ENCODE data around the gene ARRB1.

DNA sequence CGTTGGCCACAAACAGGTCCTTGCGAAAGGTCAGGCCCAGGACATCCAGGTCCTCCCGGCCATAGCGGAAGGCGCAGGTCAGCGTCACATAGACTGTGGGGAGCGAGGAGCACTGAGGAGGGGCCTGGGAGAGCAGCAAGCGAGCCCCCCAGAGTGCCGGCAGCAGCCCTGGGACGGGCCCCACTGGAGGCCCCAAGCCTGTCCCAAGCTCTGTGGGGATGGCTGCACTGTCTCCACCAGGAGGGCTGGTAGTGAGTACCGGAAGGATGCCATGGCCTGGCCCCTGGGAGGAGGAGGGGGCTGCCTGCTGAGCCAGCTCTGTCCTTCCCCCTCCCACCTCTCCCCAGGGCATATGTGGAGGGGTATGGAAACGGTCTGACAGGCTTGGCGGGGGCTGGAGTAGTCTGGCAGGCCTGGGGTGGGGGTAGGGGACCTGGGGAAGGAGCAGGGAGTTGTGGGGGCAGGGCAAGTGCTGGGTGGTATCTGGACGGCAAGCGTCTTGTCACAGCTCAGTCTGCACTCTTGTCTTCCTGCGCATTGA, 68.0 kb downstream of the ARRB1 start:
- TF ChIP-seq, protein P1, sequence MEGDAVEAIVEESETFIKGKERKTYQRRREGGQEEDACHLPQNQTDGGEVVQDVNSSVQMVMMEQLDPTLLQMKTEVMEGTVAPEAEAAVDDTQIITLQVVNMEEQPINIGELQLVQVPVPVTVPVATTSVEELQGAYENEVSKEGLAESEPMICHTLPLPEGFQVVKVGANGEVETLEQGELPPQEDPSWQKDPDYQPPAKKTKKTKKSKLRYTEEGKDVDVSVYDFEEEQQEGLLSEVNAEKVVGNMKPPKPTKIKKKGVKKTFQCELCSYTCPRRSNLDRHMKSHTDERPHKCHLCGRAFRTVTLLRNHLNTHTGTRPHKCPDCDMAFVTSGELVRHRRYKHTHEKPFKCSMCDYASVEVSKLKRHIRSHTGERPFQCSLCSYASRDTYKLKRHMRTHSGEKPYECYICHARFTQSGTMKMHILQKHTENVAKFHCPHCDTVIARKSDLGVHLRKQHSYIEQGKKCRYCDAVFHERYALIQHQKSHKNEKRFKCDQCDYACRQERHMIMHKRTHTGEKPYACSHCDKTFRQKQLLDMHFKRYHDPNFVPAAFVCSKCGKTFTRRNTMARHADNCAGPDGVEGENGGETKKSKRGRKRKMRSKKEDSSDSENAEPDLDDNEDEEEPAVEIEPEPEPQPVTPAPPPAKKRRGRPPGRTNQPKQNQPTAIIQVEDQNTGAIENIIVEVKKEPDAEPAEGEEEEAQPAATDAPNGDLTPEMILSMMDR (IDR thresholded peaks at IDR 0.05; ENCODE audit: low read length), result no peak
- TF ChIP-seq EZH2 (optimal IDR thresholded peaks at IDR 0.05; ENCODE audit: low read depth, low read length), result no peak
- TF ChIP-seq EZH2phosphoT487 (IDR thresholded peaks at IDR 0.05; ENCODE audit: low read length), result no peak
